Measurements from ENCODE around the gene TIFAB.

The TIFAB gene

DNA sequence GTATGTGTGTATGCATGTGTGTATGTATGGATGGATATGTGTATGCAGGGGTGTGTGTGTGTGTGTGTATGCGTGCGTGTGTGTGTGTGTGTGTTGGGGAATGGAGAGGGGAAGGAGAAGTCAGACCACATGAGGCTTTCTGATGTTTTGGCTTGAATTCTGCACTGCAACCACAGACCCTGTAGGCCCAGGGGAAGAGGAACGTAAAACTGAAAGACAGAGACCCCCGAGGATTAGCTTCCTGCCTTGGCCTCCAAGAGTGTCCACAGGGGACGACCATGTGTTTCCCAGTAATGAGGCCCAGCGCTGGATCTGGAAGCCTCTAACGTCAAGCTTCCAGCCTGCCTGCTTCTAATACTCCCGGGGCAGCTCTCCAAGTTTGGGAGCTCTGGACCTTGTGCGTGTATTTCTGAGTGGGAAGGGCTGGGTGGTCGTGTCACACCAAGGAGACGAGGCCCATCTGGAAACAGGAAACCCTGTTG, 10.8 kb downstream of the TIFAB start:
- DNase-seq: no peak

DNA sequence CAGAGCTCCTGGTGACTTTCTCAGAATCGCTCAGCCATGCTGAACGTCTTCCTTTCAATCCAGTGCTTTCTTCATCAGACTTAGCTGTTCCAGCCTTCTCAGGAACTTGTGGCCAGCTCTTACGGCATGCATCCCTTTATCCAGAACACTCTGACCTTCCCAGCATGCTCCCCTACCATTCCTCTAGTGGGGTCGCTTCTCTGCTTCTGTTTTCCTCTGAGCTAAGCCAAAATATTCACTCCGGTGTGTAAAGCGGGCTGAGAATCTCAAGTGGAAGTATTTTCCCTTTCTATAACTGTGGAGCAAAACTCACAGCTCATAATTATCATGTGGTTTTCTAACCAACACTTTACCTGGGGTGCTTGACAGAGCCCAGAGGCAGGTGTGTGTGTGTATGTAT, 11.2 kb downstream of the TIFAB start:
- DNase-seq: no peak

DNA sequence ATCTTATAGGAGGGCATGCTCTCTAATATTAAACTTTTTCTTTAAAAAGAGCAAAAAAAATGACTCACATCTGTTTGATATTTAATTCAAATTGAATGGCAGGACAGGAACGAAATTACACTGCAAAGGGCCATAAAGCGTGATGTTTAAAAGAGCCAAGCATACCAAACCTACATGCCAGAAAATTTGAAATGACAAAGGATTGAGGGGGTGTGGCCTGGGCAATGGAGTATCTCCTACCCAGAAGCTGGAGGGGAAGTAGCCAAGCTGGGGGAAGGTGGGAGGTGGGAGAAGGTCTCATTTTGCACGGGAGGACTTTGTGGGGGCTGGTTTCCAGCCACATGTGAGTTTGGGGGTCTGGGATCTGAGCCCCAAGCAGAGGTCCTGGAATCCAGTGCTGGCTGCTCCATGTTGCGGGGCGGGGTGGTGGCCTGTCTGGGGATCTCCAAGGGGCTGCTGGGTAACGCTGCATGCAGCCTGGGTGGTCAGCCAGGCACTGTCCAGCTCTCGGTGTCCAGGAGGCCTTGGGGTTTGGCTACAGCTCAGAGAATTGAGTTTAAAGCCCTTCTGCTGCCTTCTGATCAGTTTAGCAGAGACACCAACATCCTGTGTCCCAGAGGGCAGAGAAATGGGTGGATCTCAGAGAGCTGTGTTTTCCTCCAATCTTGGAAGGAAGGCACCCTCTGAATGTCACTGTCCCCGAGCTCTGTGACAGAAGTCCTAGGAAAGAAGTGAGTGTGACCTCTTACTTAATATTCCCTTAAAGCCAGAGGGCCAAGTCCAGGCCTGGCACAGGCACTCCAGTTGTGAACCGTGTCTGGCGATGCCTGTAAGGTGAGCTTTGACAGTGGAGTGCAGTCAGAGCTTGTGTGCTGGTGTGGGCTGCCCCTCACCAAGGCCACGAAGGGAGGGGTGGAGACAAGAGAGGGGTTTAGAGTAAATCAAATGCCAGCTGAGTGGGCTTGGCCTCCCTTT, 12.6 kb downstream of the TIFAB start:
- no peak for DNase-seq

DNA sequence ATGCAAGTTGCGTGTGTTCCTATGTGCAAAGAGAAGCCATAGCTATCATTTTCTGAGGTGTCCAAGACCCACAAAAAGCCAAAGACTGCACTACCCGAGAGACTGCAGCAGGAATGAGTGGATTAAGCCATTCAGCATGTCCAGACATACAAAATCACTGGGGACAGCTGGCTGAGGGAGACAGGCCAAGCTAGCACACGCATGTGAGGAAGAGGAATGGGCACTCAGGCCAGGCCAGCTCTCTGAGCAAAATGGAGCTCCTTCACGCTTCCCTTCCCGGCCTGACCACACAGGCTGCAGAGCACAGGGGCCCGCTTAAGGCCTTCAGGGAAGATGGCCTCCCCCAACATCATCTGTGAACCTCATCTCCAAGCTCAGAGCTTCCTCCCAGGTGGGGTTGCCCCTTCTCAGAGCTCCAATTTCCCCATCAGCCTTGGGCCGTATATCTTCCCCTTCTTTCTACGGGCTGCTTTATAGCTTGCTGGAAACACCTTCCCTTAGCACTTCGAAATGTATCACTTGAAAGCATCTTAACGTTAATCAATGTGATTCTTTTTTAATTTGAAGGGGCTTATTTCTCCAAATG, 13.4 kb downstream of the TIFAB start:
- DNase-seq: no peak

DNA sequence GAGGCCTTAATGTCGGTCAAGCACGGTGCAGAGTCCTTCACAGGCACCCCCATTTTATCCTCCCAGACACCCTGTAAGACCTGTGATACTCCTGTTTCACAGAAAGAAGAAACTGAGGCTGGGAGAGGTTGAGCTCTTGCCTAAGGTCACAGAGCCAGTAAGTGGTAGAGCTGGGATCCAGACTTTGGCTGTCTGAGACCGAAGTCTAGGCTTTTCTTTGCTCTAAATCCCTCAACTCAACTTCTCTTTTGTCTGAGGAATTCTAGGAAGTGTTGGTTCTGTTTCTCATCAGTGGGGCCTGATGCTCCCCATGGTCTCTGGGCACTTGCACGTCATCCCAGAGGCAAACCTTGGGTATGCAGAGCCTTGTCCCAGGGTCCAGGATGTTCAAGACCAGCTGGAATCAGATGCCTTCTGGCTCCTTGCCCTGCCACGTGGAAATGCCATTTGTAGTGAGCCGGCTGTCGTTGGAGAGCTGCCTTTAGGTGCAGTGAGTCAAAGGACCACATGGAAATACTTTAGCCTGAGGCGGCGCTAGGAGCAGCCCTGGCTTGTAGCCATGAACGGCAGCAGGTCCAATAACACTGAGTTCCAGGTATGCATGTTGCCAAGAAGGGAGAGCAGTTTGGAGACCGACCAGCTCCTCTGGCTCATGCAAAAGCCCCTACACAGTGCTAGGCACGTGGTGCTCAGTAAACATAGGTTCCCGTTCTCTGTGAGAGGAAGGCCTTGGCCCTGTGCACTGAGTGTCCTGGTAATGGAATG, 14.2 kb downstream of the TIFAB start:
- DNase-seq: peak; percentile 62

DNA sequence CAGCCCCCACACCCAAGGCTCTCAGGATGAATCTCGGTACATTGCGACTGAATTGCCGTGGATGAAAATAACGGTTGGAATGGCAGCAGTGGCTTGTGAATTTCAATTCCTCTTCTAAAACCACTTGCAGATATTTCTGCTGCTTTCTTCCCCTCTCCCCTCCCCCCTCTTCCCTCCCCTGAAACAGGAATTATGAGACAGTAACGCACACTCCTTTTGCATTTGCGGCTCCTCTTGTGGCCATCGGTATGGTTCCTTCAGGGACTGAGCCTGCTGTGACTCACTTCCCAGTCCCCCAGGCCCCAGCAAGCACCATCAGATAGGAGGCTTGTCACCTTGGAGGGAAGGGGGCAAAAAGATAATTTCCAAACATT, 14.7 kb downstream of the TIFAB start:
- DNase-seq: no peak

DNA sequence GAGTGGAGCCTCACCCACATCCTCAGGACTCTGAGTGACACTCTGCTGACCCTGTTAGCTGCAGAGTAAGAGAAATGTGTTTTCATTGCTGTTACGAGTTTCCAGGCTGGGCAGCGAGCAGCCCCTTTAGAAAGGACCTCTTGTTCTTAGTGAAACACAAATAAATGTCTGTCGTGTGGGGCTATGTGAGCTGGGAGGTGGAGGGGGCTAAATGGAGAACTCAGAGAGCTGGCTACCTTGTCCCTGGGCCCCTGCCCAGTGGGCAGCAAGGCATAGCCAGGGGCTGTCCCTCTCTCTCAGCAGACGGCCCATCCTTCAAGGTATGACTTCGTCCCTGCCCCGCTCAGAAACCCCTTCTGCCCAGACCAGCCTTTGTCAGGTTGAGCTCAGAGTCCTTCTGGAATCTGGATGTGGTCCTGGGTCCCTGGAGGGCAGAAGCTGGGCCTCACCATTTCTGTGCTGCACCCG, 15.2 kb downstream of the TIFAB start:
- no peak for DNase-seq

DNA sequence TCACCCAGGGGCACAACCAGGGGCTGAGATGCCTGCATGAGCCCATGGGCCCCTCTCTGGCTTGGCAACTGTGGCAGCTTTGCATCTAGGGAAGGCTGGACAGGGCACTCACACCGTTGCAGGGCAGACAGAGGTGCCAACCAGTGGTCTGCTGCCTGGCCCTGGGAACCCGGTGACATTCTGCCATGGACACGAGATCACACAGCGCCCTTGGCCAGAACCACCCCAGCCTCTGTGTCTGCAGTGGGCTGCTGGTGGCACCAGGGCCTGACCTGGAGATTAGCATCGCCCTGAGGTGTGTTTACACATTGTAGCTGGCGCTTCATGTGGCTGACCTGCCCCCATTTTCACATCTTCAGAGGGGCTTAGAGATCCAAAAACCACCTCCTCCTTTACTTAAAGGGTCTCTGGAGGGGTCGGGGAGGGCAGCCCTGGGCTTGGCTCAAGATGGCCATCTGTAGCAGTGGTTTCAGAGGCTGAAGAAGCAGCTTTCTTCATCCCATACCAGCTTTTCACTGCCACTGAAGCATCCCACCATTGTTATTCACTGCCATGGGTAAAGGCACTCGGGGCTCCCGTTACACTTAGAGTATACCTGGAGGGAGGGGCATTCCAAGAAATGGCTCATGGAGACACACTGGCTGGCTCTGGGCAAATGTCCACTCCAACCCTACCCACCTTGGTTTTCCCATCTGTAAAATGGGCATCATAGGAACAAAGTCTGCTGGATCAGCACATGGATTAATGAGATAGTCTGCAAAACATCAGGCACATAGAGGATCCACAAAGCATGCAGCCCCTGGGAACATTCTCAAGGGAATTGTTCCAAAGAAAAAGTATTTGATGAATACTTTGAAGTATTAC, 16.5 kb downstream of the TIFAB start:
- DNase-seq: no peak

DNA sequence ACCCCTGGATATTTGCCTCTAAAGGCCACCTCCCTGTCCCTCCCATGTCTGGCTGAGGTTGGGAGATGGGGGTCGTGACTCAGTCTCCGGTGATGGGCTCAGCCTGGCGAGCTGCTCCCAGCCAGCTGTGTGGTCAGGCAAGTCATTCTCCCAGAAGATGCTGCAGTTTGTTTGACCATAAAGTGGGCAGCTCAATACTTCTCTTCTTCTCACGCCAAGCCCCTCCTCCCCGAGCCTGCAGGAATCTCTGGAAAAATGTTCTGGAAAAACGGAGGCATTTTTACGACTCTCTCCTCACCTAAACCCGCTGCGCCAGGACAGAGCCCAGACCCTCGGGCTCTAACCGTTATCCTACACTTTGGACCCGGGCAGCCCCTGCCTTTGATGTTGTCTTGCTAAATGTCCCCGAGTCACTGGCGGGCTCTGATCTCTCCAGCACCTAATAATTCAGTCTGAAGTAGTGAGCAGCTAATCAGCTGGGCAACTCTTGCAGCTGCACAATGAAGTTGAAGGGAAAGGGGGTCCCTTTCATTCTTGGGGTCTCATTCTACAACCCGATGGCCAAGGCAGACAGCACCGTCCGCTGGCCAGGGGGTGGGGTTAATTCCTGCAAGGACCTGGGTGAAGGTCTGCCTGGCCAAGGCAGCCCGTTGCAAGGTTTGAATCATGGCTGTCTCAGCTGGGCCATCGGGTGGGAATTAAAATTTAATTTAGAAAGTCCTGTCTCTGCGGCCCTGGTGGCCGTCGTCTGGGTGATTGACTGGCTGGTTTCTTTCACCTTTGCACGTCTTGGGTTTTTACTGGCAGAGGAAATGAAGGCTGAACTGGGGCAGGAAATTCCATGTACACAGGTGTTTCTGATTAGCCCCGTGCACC, 17.3 kb downstream of the TIFAB start:
- no peak for DNase-seq

DNA sequence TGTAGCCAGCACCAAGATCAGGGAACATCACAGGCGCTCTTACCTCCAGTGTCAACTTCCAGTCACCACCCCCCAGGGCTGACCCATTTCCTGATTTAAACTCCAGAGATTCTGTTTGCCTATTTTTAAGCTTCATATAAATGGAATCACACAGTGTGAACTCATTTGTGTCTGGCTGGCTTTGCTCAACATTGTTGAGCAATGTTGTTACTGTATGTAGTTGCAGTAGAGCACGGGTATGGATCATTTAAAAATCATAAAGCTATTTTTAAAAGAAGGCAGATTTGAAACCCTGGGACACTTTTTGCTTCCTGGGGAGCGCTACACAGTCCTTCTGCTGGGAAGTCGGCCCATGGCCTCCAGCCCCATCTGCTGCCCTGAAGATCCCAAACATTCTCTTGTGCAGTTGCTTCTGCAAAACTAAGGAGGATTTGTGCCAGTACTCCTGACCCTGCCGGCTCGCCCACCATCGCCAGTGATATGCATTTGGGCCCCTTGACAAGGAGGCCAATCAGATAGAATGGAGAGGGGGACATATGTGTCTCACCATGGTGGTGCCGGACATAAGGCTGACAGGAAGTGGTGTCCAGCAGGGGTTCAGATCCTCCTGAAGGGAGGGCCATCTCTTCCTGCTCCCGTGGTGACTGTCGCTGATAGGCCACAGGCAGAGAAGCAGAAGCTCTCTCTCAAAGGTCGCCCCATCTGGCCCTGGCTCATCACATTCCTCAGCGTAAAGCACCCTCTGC, 18.3 kb downstream of the TIFAB start:
- no peak for DNase-seq

DNA sequence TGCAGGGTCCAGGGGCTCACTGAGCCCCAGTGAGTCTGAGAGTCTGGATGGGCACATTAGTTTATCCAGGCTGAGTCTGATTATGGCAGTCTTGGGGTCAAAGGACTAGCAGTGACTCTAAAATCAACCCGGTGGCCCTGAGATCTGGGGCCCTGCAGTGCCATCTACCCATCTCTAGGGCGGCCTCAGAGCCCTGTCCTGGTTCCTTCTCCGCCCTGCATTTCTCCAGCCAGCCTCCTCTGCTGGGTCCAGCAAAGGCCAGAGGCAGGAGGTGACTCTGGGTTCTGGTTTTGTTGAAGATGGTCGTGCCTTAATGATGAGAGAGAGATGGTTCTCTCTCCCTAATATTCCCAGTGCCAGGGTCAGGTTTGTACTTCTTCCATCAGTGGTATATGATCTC, 20.0 kb downstream of the TIFAB start:
- no peak for DNase-seq

DNA sequence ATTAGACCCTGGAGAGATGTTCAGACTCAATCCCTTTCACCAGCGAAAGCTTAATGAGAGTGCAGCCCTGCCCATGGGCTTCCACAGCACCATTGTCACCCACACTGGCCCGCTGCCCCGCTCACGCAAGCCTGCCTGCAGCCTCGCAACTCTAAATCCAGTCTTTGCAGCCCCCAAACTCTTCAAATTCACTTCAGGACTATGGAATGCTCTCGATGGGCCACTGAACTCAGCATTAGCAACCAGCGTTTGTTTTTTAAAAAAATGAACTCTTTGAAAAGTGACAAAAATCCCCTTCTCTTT, 22.1 kb downstream of the TIFAB start:
- DNase-seq: no peak

DNA sequence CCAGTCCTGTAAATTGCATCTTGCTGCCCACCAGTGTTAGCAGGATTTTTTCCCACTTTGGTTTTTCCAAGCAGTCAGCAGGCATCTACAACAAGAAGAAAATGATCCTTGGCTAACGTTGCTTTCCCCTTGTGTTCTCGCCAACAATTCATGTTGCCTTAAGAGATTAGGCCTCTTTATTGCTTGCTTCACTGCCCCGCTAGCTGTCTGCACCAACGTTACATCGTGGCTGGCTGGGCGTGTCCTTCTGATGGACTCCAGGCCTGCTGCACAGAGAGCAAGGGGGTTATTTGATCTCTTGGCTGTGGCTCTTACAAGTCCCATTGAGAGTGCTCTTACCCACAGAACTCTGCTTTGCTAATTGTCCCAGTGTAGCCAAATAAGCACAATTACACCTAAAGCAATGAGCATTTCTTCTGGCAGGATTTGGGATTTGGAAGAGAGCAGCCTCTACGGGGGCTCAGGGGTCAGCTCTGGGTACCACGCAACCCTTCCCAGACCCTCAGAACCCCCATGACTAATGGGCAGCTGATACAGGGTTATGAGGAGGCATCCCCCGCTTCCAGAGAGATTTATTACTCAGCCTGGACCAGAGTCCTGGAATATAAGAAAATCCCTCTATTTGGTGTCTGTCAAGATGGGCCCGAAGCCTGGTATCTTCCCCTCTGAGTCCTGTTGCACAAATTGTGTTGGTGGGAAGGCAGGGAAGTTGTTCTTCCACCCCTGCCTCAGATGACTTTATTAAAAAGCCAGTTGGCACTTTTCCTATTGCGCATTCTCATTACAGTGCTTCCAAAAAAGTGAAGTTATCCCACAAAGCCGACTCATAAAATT, 22.6 kb downstream of the TIFAB start:
- peak; percentile 9 for DNase-seq

DNA sequence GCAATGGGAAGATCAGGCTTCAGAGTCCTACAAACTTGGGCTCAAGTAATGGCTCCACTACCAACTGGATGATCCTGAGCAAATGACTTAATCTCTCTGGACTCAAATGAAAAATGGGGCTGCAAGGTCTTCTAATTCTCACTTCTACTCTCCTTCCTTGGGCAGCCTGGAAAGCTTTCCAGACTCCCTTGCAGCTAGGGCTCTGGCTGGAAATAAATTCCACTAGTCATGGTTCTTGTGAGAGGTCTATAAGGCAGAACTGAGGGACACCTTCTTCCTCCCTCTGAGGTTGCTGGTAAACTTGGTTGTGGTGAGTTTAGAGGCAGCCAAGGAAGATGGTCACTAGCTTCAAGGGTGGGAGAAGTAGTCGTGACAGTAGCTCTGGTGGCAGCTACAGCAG, 23.6 kb downstream of the TIFAB start:
- no peak for DNase-seq

DNA sequence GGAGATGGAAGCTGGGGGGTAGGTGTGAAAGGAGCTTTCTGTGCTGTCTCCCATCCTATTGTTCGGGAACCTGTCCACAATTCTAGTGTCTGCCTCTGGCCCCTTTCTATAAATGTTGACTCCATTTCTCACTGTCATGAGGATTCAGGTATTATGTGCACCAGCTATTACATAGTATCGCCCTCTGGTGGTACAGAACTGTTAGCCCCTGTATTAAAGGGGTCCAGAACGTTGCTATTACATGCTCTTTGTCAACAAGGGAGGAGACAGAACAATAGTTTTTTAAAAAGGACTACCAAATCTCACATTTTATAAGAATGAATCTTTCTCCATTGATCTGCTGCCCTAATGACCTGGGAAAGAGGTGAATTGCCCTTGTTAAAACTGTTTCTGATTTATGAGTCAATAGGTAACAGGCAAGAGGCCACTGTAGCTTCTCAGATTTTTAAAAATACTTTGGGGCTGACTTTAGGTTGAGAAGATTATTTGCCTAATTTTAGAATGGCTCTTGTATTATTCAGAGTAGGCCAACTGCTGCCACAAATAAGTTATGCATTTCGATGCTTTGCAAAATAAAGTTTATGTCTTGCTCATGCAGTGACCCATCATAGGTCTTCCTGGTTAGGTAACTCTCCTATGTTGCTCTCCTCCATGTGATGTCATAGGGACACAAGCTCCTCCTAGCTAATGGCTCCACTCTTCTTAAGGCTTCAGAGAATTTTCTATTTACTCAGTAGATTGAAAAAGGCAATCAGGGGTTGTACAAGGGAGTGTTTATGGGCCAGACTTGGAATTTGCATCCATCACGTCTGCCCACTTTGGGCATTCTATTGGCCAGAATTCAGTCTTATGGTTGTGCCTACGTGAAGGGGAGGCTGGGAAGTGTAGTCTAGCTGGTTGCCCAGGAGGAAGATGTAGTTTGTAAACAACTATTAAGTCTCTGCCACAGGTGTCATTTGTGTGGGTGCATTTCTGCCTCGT, 25.8 kb downstream of the TIFAB start:
- peak; percentile 82 for DNase-seq

DNA sequence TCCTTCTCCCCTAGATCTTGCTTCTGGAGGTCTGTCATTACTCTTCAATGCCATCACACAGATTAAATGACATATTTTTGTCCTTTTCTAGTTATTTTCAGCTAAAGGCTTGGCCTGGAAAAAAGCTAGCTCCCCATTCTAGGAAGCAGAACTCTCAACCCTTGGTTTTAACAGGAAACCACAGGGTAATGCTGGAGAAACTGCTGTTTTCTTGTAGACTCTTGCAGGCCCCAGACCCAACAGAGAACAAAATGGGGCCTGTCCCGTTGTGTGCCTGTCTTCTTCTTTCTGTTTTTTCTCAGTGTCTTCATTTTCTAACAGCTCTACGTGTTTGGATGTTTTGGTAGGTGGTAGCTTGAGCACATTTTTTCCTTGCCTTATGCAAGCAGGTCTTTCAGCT, 26.5 kb downstream of the TIFAB start:
- no peak for DNase-seq

DNA sequence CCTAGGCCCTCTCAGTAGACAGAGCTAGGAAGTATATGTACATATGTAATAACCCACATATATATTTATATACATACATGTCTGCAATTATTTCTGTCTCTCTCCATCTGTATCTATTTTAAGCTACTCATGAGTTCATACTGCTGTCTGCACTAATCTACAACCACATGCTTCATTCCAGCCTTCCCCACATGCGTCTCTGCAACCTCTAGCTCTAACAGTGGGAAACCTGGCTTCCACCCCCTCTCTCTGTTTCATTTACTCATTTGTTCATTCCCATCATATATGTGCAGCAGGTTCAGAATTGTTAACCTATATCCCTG, 28.3 kb downstream of the TIFAB start:
- no peak for DNase-seq

DNA sequence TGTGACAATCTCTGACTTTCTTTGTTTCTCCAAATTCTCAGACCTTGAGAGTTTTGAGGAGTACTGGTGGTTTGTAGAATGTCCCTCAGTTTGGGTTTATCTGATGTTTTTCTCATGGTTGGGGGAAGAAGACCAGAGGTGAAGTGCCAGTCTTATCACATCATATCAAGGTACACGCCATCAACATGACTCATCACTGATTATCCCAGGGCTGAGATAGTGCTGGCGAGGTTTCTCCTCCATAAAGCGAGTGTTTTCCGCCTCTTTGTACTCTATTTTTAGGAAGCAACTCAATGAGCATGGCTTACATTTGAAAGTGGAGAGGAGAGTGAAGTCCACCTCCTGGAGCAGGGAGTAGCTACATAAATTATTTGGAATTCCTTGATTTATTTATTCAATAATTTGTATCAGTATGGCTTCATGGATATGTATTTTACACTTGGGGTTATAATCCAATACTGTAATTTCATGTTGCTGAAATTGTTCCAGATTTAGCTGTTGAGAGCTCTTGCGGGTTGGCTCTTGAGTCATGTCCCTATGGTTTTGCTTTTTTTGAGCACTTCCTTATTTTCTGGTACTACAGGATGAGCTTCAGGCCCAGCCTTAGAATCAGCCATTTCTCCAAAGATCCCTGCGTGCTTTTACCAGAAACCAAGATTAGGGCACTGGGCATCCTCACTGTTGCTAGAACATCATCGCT, 28.9 kb downstream of the TIFAB start:
- peak; percentile 10 for DNase-seq
